Activated CD8-positive, alpha-beta T cell treated with anti-CD3 and anti-CD28 coated beads for 36 hours (primary cell): ENCODE measurements around the gene NAA10. TPM values are rescaled to one million over a fixed set of nuclear protein-coding genes. Genes with fewer than 3 reads are reported as not detected.

Experiments
- ATAC-seq: fragments of 200-7000 bp; cut with Tn5 transposase; one replicate; pipeline ENCODE4 v1.10.0; 2021; ENCODE audit warnings: mild to moderate bottlenecking, moderate library complexity
- CTCF ChIA-PET: fragments of 350-600 bp; sonication (Branson Sonifier 250); formaldehyde crosslinking; loops from one replicate; lab custom pipeline; 2021; ENCODE audit warnings: antibody characterized with exemption; lab: Charles Lee
- POLR2A ChIA-PET: fragments of 350-600 bp; sonication (Branson Sonifier 250); formaldehyde crosslinking; loops from one replicate; lab custom pipeline; 2021; ENCODE audit warnings: antibody characterized with exemption; lab: Charles Lee
- DNase-seq: peaks from one replicate; pipeline ENCODE4 v3.0.0-alpha.2; 2020
- H3K27ac Mint-ChIP-seq: one replicate; pipeline ENCODE4 v1.8.0; 2021; ENCODE audit warnings: mild to moderate bottlenecking, mixed read lengths
- H3K27me3 Mint-ChIP-seq: one replicate; pipeline ENCODE4 v1.8.0; 2021; ENCODE audit warnings: mixed read lengths
- H3K36me3 Mint-ChIP-seq: one replicate; pipeline ENCODE4 v1.8.0; 2021; ENCODE audit warnings: low read depth, mixed read lengths
- H3K4me1 Mint-ChIP-seq: one replicate; pipeline ENCODE4 v1.8.0; 2021; ENCODE audit warnings: low read depth, mixed read lengths
- H3K4me3 Mint-ChIP-seq: one replicate; pipeline ENCODE4 v1.8.0; 2021; ENCODE audit warnings: mild to moderate bottlenecking, moderate library complexity, mixed read lengths
- H3K9me3 Mint-ChIP-seq: one replicate; pipeline ENCODE4 v1.8.0; 2021; ENCODE audit warnings: mixed read lengths
- CTCF ChIP-seq: fragments of 200-600 bp; IDR thresholded peaks from one replicate; pipeline ENCODE4 v1.8.0; 2022; ENCODE audit warnings: antibody characterized with exemption, mild to moderate bottlenecking
- intact Hi-C: fragments of 100-400 bp; cut with micrococcal nuclease; formaldehyde crosslinking; loops from one replicate; pipeline ENCODE4 v1.10.0; 2022
- total RNA-seq, 2 experiments: library from RNA; stranded (reverse); gene quantifications; one replicate each; pipeline ENCODE4 v1.2.3, GENCODE V29; 2021

NAA10 gene
- total RNA-seq, 2 experiments from 2014 or later = 123 to 136 TPM

DNA sequence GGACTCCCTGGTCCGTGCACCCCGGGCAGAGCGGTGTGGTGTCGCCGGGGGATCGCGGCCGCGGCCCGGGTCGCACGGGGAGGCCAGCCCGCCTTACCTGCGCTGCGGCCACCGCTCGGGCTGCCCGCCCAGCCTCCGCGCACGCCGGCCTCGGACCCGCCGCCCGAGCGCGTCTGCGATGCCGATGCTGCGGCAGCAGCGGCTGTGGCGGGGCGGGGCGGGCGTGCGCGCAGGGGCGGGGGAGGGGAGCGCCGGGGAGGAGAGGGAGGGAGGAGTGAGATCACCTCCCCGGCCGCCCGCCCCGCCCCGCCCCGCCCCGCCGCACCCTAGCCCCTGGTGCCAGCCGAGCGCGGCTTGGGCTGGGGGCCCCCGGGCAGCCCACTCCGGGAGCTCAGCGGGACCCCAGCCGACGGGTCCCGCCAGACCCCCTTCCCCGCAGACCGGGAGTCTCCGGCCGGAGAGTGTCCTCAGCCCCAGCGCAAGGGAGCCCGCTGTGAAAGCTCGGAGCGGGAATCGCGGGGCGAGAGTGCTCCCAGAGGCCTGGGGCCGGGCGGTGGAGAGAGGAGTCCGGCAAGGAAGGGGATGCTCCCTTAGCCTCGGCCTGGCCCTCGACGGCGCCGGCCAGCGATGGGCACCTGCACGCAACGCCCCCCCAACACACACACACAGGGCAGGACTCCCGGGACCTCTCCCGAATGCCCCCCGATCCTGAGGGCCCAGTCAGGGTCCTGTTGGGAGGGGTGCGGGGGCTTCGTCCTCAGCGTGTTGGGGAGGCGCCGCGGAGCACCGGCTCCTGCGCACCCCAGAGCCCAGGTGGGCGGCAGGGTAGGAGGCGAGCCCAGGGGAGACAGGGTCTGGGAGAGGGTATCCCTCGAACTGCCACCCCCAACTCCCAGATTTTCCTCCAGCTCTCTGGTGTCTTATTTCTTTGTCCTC, 48.6 kb downstream of the NAA10 start, which contains the start of gene L1CAM:
Gene L1CAM (minus strand): TSS at position 206 of the 936 bp plus-strand sequence. CDS start 10,337 bp downstream, outside the sequence.
- CTCF ChIA-PET = no interaction called here
- H3K36me3 Mint-ChIP-seq = no peaks in the 10 kb centered on the region
- ATAC-seq = peak; percentile 59
- no peak within 1 kb of the TSS for H3K27ac Mint-ChIP-seq
- TF ChIP-seq CTCF = no peak
- H3K4me1 Mint-ChIP-seq = peaks cover 2% of the 10 kb centered on the region
- H3K9me3 Mint-ChIP-seq = no peaks in the 10 kb centered on the region
- H3K4me3 Mint-ChIP-seq = peak within 1 kb of the TSS; percentile 53
- intact Hi-C loops = no loop called here
- peaks cover 23% of the 10 kb centered on the region for H3K27me3 Mint-ChIP-seq
- POLR2A ChIA-PET = no interaction called here
- no peak for DNase-seq

- POLR2A ChIA-PET = no interaction called here
- DNase-seq = peak; percentile 24
- intact Hi-C loops = no loop called here
Observed at GRCh38 chrX:153885208-153885787, 49.5 kb downstream of the NAA10 start.

GRCh38 chrX:153884590-153884989, 50.2 kb downstream of the NAA10 start:
- CTCF ChIA-PET = no interaction called here
- intact Hi-C loops = no loop called here
- Mint-ChIP-seq H3K36me3 (no peaks in the 10 kb centered on the region), H3K27me3 (peaks cover 23% of the 10 kb centered on the region), H3K9me3 (no peaks in the 10 kb centered on the region), H3K4me1 (peaks cover 2% of the 10 kb centered on the region), H3K27ac (no peak overlapping the region), H3K4me3 (no peak overlapping the region)
- ATAC-seq (peak; percentile 42), DNase-seq (no peak)
- TF ChIP-seq CTCF = peak; percentile 13
- POLR2A ChIA-PET = no interaction called here

More at GRCh38 chrX:153885208-153885787, 49.5 kb downstream of the NAA10 start:
- CTCF ChIA-PET = no interaction called here
- Mint-ChIP-seq H3K27ac (no peak overlapping the region), H3K4me3 (peak overlapping the region; percentile 53), H3K4me1 (peaks cover 2% of the 10 kb centered on the region), H3K9me3 (no peaks in the 10 kb centered on the region), H3K36me3 (no peaks in the 10 kb centered on the region), H3K27me3 (peaks cover 23% of the 10 kb centered on the region)
- no peak for TF ChIP-seq CTCF
- peak; percentile 52 for ATAC-seq

DNA sequence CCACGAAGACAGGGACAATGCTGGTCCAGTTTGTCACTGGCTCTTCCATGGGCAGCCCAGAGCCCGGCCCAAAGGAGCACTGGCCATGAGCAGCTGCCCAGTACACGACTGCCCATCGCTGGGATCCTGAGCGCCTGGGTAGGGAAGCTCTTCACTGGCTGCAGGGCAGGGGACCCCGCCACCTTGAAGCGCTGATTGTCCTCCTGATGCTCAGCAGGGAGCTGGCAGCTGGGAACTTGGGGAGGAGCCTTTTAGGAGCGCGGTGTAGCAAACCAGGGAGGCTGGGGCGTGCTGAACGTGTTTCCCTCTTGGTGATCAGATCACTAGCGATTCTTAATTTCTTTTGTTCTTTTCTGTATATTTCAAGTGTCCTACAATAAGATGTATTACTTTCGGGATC, 50.7 kb downstream of the NAA10 start:
- Mint-ChIP-seq H3K4me1 (peaks cover 5% of the 10 kb centered on the region), H3K4me3 (no peak overlapping the region), H3K9me3 (no peaks in the 10 kb centered on the region), H3K36me3 (no peaks in the 10 kb centered on the region), H3K27ac (no peak overlapping the region), H3K27me3 (peaks cover 26% of the 10 kb centered on the region)
- POLR2A ChIA-PET = interaction anchor here (1.0 kb wide), 2 partner anchors 12 to 20 kb away, joined by 3 to 4 read pairs; no protein-coding TSS in a partner anchor
- TF ChIP-seq CTCF = no peak
- intact Hi-C loops = no loop called here
- ATAC-seq (no peak), DNase-seq (no peak)
- CTCF ChIA-PET = no interaction called here
